GM19397 (cell line): ENCODE results near the gene GOLGA6B.
"Not testable (repeated sequence)": the region's sequence is repeated elsewhere in the genome, so short reads cannot be mapped to it uniquely, and the experiment has no call there.

ENCODE experiments used
- ATAC-seq: cut with Tn5 transposase; IDR thresholded peaks from one replicate; pipeline ENCODE4 v1.9.1; 2021; ENCODE audit warnings: mild to moderate bottlenecking, moderate library complexity; ENCODE audit not compliant: unreplicated experiment

The GOLGA6B gene, protein sequence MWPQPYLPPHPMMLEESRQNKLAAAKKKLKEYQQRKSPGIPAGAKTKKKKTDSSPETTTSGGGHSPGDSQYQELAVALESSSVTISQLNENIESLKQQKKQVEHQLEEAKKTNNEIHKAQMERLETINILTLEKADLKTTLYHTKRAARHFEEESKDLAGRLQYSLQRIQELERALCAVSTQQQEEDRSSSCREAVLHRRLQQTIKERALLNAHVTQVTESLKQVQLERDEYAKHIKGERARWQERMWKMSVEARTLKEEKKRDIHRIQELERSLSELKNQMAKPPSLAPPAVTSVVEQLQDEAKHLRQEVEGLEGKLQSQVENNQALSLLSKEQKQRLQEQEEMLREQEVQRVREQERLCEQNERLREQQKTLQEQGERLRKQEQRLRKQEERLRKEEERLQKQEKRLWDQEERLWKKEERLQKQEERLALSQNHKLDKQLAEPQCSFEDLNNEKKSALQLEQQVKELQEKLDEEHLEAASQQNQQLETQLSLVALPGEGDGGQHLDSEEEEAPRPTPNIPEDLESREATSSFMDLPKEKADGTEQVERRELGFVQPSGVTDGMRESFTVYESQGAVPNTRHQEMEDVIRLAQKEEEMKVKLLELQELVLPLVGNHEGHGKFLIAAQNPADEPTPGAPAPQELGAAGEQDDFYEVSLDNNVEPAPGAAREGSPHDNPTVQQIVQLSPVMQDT

DNA sequence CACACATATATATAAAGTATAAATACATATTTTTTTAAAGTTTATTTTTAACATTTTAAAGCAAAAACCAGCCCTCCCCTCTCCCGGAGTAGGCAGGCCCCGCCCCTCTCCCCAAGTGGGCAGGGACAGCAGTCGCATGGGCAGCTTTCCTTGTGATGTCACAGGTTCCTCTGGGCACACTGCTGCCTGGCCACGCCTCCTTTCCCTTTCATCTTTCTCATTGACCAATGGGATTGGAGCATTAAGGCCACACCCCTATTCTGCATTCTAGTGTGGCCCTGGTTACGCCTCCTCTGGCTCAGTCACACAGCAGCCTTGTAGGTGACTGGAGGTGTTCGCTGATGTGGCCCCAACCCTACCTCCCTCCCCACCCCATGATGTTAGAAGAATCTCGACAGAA lies at the start of gene GOLGA6B:
TSS of gene GOLGA6B (plus strand) at position 301 of the 400 bp plus-strand sequence. CDS start at position 342, 41 bp downstream.
- not testable (repeated sequence) for ATAC-seq

DNA sequence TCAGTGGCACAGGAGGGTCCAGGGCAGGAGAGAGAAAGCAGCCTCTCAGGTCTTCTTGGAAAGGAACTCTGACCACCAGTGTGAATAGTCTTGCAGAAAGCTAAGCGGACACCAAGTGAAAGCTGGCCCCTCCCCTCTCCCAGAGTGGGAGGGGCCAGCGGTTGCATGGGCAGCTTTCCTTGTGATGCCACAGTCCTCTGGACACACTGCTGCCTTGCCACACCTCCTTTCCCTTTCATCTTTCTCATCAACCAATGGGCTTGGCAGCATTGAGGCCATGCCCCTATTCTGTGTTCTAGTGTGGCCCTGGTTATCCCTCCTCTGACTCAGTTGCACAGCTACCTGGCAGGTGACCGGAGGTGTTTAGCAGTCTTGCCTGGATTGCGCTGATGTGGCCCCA lies 49.7 kb upstream of the GOLGA6B start:
- ATAC-seq = no peak

DNA sequence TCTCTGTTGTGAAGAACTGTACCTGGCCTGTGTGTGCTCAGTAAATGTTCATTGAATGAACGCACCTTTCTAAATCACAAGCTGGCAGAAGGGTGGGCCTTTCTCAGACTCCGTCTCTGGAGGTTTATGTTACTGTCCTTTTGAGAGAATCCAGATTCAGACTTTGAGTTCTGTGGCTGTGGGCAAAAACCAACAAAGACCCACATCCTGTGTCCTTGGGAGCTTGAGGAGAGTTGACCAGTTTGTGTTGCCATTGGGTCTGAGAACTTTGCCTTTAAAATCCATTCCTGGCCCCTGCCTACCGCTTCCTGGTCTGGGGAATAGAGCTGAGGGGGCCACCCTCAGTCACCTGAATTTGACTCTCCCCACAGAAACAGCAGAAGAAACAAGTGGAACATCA lies 46.4 kb upstream of the GOLGA6B start:
- not testable (repeated sequence) for ATAC-seq

DNA sequence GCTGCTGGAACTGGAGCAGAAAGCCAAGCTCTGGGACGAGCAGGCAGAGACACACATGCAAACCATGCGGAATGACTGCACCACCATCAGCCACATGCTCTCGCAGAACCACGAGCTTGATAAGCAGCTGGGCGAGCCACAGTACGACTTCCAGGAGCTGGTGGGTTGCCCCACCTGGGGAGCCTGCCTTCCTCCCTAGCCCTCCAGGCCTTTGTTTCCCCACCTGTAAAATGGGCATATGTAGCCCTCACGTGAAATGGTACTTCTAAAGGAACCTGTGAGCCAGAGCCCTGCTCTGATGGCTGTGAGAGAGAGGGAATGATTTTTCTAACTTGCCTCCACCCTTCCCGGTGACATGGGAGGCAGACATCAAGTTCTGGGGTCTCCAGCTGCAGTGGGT lies 44.6 kb upstream of the GOLGA6B start:
- ATAC-seq = no peak

DNA sequence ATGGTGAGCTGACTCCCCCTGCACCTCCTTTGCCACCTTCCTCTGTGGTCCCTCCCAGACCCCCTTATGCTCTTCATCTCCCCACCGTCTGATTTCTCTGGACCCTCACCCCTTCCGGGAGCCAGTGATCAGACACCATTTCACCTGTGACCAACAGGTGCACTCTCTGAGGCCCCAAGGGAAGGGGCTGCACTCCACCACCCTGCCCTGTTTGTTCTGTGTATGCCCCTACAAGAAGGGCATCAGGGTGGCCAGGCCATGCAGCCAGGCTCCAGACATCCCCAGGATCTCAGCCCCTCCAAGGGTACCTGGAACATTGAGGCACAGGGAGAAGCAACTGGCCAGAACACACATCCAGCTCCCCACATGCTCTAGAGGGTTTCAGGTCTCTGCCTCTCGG lies 42.2 kb upstream of the GOLGA6B start:
- ATAC-seq = not testable (repeated sequence)

DNA sequence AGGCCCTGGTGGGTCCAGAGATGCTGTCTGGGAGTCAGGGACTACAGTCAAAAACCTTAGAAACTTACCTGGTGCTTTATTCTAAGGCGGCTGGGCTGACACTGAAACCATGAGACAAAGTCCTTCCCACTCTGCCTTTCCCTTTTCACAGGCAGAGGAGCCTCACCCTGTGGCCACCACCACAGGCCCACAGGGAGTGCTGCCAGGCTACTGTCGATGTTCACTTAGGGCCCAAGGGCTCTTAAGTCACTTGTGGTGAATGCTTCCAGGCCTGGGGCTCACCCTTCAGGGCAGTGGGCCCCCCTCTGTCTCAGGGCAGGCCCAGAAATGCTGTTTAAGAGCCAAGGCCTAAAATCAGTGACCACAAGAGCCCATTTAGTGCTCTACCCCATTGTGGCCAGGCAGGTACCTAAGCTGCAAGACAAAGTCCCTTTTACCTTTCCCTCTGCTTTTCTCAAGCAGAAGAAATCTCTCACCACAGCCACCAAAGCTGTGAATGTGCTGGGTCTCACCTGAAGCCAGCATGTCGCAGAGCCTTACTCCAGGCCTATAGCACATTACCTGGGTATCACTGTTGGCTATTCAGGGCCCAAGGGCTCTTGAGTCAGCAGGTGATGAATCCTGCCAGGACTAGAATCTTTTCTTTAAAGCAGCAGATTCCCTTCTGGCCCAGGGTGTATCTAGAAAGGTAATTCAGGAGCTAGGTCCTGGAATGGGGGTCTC lies 39.5 kb upstream of the GOLGA6B start:
- no peak for ATAC-seq

DNA sequence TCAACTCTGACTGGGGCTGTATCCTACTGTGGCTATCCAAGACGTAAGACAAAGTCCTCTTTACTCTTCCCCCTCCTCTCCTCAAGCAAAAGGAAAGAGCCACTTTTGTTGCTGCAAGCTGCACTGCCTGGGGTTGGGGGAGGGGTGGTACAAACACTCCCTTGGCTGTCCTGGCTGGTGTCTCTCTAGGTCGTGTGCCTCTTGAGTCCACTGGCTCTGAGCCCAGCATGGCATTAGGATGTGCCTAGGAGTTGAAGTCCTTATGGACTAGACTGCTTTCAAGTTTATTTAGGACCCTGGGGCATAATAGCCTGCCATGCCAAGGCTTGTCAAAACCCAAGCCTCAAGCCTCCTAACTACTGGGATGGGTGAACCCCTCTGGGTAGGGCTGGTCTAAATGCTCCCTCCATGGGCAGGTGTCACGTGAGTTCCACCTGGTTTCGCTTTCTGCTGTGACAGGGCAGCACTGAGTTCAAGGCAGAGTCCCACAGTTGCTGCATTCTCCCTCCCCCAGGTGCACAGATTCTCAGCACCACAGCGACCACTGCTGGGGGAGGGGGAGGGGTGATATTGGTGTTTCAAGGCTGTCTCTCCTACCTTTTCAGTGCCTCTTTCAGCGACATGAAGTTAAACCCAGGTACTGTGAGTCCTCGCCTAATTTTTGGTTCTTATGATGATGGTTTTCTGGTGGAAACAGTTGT lies 38.8 kb upstream of the GOLGA6B start:
- not testable (repeated sequence) for ATAC-seq

DNA sequence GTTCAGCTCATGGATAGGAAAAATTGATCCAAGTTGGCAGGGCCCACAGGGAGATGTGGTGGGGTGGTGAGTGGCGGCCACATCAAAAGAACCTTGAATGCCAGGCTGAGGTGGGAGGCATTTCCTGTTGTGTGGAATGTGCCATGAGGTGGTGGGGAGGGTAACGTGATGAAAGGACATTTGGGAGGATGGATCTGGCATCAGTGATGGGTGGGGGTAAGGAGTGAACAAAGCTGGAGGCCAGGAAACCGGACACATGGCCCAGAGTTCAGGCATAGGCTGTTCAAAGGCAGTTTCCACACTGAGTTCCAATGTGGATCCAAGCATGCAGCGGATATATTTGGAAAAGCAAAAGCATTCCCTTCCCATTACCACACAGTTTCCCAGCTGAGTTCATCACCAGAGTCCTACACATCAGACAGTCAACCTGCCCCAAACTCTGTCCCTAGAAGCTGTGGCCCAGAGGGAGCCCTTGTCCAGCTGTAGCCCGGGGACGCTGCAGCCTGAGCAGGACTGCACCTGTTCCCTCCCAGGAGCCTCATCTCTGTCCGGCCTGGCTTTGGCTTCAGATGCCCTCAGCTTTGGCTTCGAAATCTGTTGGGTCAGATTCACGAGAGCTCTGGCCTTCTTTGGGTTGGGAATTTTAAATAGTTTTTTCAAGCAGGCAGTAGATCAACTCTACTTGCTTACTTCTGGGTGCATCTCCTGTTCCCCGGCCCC lies 37.8 kb upstream of the GOLGA6B start:
- no peak for ATAC-seq

DNA sequence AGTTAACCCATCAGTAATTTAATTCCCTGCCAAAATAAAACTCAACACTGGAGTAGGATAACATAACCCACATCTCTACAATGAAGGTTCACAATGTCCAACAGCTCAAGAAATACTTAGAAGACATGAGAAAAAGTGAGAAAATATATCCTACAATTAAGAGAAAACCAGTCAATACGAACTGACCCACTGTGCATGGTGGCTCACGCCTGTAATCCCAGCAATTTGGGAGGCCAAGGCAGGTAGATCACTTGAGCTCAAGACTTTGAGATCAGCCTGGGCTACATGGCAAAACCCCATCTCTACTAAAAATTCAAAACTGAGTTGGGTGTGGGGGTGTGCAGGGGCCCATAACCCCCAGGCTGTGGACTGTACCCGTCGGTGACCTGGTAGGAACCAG lies 30.6 kb upstream of the GOLGA6B start:
- ATAC-seq = not testable (repeated sequence)

DNA sequence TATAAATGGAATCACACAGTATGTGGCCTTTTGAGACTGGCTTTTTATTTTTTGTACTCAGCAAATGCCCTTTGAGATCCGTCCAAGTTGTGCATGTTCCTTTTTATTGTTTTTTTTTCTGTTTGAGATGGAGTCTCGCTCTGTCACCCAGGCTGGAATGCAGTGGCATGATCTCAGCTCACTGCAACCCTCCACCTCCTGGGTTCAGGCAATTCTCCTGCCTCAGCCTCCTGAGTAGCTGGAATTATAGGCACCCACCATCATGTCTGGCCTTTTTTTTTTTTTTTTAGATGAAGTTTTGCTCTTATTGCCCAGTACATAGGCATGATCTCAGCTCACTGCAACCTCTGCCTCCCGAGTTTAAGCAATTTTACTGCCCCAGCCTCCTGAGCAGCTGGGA lies 28.3 kb upstream of the GOLGA6B start:
- not testable (repeated sequence) for ATAC-seq

DNA sequence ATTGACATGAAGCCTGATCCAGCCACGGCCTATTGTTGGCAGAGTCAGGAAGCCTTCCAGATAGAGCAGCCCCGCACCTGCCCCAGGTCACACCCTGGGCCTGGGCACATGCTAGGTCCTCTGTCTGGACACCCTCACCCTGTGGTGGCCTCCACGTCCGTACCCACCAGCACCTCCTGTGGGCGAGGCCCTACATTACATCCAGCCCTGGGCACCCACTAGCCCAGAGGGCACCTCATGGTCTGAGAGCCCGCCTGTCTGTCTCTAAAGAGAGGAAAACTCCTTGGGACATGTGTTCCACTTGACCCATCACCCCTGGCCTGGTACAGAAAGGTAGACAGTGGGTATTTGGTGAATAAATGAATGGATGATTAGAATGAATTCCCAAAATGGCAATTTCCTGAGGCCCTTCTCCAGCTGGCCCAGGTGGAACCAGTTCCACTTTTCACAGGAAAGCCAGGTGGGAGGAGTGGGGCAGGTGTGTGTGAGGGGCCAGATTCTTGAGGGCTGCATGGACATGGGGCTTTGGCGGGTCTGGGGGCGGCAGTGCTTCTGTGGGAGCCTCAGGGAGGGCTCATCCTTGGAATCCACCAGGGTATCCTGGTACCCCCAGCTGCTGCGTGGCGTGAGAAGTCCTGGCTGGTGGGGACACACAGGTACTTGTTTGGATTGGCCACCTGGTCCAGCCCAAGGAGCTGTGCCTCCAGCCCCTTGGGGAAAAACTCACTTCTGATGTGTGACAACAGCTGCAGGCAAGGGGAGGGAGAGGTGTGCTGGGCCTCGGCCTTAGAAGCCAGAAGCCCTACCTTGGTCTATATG lies 26.0 kb upstream of the GOLGA6B start:
- not testable (repeated sequence) for ATAC-seq

DNA sequence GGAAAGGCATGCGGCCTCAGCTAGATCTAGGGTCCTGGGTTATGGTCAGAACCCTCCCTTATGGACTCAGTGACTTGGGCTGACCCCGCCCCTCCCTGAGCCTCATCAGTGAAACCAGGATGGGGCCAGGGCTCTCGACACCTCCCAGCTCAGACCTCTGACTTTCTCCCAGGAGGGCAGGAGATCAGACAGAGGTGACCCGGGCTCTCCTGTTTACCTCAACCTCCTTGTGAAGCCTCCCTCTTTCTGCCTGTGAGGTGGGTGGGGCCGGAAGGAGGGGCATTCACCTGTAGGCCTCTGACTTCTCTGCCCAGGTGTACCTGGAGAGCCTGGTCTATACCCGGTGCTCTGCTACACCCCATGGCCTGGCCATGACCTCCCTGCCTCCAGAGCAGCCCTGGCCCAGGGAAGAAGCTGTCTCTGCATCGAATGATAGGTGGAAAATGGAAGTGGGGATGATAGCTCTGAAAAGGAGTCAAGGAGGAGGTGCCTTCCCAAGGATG lies 25.4 kb upstream of the GOLGA6B start:
- not testable (repeated sequence) for ATAC-seq

DNA sequence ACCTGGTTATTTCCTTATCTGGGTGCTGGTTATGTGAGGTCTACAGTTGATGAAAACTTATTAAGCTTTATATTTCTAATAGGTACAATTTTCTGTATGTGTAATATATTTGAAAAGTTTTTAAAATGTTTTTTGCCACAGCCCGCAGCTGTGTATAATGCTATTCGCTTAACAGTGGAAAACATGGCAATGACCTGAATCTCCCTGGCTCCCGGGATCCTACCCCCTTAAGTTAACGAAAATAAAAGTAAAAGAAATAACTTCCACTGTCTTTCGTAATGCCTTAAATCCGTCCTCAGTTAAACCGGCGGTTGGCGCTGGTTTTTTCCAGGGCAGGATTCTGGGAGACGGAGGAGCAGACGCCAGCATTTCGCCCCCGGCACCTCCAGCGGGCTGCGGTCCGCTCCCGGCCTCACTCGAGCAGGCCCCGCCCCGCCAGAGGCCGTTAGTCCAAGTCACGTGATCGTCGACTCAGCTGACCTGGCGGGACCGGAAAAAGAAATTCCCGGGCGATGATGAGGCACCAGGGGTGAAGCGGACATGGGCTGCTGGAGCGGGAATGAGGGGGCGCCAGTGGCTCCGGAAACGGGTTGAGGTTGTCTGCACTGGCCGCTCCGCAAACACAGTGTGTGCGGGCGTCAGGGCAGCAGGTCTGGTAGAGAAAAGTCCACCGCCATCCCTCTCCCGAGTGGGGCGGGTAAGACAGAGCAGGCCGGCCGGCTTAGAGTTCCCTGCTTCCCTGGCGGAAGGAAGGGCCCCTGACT lies 17.8 kb upstream of the GOLGA6B start:
- ATAC-seq = peak; percentile 56

DNA sequence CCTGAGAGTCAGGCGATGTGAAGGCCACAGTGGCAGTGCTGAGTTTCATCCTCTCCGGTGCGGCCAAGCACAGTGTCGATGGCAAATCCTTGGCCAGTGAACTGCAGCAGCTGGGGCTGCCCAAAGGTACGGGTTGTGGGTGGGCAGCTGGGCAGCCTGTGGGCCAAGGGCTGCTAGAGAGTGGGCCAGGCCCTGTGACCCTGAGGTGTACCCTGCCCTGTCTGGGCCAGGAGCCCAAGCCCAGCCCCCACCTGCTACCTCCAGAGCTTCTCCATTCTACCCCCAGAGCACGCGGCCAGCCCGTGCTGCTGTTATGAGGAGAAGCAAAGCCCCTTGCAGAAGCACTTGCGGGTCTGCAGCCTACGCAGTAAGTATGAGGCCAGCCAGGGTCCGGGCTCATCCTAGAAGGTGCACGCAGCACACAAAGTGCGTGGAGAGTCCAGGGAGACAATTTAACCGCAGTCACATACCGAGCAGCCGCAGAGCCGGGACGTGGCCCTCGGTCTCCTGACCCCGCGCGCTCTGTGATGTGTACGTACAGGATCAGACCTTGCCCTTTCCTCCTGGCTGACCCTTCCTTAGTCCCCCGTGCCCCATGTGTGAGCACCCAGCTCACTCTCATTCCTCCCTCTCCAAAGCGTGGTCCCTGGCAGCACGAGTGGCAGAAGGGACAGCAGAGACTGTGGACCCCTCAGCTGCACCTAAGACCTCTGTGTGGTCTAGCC lies 14.6 kb upstream of the GOLGA6B start:
- not testable (repeated sequence) for ATAC-seq

DNA sequence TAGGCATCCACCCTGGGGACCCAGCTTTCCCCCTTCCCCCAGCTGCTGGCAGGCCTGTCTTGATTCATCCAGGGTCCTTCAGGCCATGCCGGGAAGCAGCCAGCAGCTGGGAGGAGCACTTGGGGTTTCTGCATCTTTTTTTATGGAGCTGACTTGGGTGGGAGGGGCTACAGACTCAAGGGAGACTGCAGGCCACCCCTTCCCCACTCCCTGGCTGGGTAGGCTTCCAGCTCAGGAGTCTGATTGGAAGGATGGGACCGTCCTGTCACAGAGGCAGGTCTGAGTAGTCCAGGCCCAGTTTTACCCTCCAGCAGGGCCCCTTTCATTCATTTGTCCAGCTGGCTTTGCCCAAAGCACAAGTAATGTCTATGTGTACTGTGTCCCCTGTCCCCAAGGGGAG lies 12.2 kb upstream of the GOLGA6B start:
- ATAC-seq = not testable (repeated sequence)

DNA sequence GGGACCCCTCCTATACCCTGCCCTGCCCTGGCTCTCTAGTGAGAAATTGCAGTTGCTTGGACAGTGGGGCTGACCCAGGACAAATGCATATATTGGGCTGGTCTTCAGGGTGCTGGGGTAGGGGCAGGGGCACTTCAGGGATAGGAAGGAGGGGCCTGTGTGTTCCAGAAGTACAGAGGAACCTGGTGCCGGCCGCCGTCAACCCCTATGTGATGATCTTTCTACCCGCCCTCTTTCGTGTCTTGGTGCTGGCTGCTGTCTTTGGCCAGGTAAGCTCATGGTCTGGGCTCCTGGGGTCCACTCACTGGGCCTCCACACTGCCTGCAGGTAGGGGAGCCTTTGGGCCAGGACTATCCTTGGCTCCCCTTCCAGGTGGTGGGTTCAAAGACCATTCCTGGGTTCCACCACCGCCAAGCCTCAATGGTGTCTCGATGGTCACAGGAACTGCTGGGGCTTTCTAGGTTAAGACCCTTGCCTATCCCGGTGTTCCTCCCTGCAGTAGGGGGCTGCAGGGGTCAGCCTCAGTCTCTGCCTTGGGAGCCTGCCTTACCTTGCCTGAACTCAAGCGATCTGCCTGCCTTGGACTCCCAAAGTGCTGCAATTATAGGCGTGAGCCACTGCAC lies 5.8 kb upstream of the GOLGA6B start:
- not testable (repeated sequence) for ATAC-seq

DNA sequence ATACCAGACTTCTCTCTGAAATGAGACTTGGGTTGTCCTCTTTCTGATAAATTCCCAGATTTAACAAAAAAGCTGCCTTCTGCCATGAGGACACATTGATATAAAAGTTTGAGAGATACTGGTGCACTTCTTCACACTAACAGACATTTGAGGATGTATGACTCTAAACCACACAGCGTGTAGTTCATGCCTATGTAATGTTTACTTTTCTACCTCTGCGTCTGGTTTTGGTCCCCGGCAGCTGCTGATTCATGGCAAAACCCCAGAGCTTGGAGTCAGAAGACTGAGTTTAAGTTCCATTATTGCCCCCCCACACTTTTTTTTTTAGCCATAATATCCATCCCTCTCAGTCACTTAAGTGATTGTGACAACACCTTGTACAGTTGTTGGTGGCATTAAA lies 1.5 kb downstream of the GOLGA6B start:
- ATAC-seq = not testable (repeated sequence)
